Spleen (tissue), 11 donors: ENCODE data around the gene ERBB2. TPM values are rescaled to one million over a fixed set of nuclear protein-coding genes. Genes with fewer than 3 reads are reported as not detected.
A peak's percentile ranks its signal among the peaks of the same experiment; 100 is the strongest.

Experiments used
- DNase-seq: peaks from one replicate; pipeline ENCODE4 v3.0.0-alpha.2; 2020
- H3K27ac ChIP-seq, 8 donors: fragments of 200-600 bp; sonication (generic) in 7 of 8; 1 replicate in 4 of 8; 2 replicates in 4 of 8; pipeline versions ENCODE4 v1.5.0 to v1.8.0; 2016 to 2021; ENCODE audit warnings: inconsistent platforms in 4 of 8, mild to moderate bottlenecking in 4 of 8, moderate library complexity in 1 of 8
- H3K27me3 ChIP-seq, 7 donors: fragments of 200-600 bp; sonication (generic) in 6 of 7; replicated peaks in 1 of 7; 1 replicate in 4 of 7; 2 replicates in 3 of 7; pipeline versions ENCODE4 v1.5.0 to v1.8.0; 2016 to 2021; ENCODE audit warnings: inconsistent platforms in 3 of 7, mild to moderate bottlenecking in 1 of 7
- H3K36me3 ChIP-seq, 6 donors: fragments of 200-600 bp; sonication (generic) in 5 of 6; 1 replicate in 4 of 6; 2 replicates in 2 of 6; pipeline versions ENCODE4 v1.5.0 to v1.8.0; 2016 to 2021; ENCODE audit warnings: inconsistent platforms in 2 of 6
- H3K4me1 ChIP-seq, 6 donors: fragments of 200-600 bp; sonication (generic) in 5 of 6; 1 replicate in 3 of 6; 2 replicates in 3 of 6; pipeline versions ENCODE4 v1.5.0 to v1.8.0; 2016 to 2021; ENCODE audit warnings: inconsistent platforms in 3 of 6
- H3K4me3 ChIP-seq, 8 donors: fragments of 200-600 bp; sonication (generic) in 7 of 8; 1 replicate in 4 of 8; 2 replicates in 4 of 8; pipeline versions ENCODE4 v1.5.0 to v1.8.0; 2016 to 2021; ENCODE audit warnings: inconsistent platforms in 4 of 8, mild to moderate bottlenecking in 4 of 8, moderate library complexity in 2 of 8
- H3K9me3 ChIP-seq, 8 donors: fragments of 200-600 bp; sonication (generic) in 7 of 8; 1 replicate in 4 of 8; 2 replicates in 4 of 8; pipeline versions ENCODE4 v1.5.0 to v1.8.0; 2016 to 2021; ENCODE audit warnings: inconsistent platforms in 4 of 8
- CTCF ChIP-seq, 11 experiments: fragments of 200-600 bp in 7 of 11; fragments of 450-650 bp in 4 of 11; sonication (generic) in 4 of 11; IDR thresholded peaks in 8 of 11; conservative IDR thresholded peaks in 3 of 11; 1 replicate in 7 of 11; 2 replicates in 4 of 11; pipeline versions ENCODE4 v1.4.0 to v1.8.0; 2016 to 2021; ENCODE audit warnings: antibody characterized with exemption in 11 of 11, inconsistent platforms in 4 of 11, mild to moderate bottlenecking in 1 of 11
- POLR2A ChIP-seq, 3 donors: fragments of 450-650 bp; IDR thresholded peaks; one replicate each; pipeline ENCODE4 v1.5.1; 2017; ENCODE audit warnings: antibody characterized with exemption in 3 of 3, mild to moderate bottlenecking in 1 of 3
- POLR2AphosphoS5 ChIP-seq, 3 donors: sonication (generic); formaldehyde crosslinking; IDR thresholded peaks; one replicate each; pipeline ENCODE4 v1.5.1; 2017; ENCODE audit warnings: antibody characterized with exemption in 3 of 3
- WGBS, 5 donors: extraction: QIAGEN DNeasy Blood & Tissue Kit in 3 of 5; methylation state at CpG; one replicate each; pipeline versions ENCODE4 v1.1.5 to v1.1.7; 2013 to 2018; 5-methylcytosine and 5-hydroxymethylcytosine counted together
- intact Hi-C: fragments of 100-400 bp; cut with DNase I; formaldehyde crosslinking; loops from one replicate; pipeline ENCODE4 v1.15.0; 2023; ENCODE audit warnings: low total_unique reads
- polyA plus RNA-seq, 3 donors: library from polyadenylated mRNA; stranded (reverse); fragments of 200-250 nt; gene quantifications; one replicate each; pipeline ENCODE4 v1.2.1, GENCODE V29; 2013
- total RNA-seq, 7 donors: library from RNA; depleted of rRNA in 3 of 7; stranded (reverse); fragments of >200 nt in 3 of 7; fragmentation: NEBNext Ultra II Directional in 4 of 7; extraction: Animal tissue kit (Norgen Biotek cat#: 25700) in 4 of 7; gene quantifications; one replicate each; pipeline versions ENCODE4 v1.1.0 to v1.2.1, GENCODE V29; 2016 to 2021
- donor health status: healthy with polysubstance abuse.
- donor health status: DM: no; HTN: no; CAD: no; lungs with moderate emphysema.
- donor health status: DM: no; HTN: no; CAD: no.
- donor health status: Bipolar disorder and iron deficiency.
- donor health status: healthy.
- donor health status: DM: no; HTN: no; CAD: no.
- donor health status: DM: yes; HTN: yes; CAD: no.

ERBB2 gene
- total and polyA plus RNA-seq, 10 donors = 3.4 to 15.9 (median 10.2) TPM

- TF ChIP-seq POLR2A (IDR thresholded peaks at IDR 0.05) (no peak), CTCF (IDR thresholded peaks at IDR 0.05 in 8 of 11, conservative IDR thresholded peaks at IDR 0.05 in 3 of 11) (no peak), POLR2AphosphoS5 (IDR thresholded peaks at IDR 0.05) (no peak)
- Histone ChIP-seq H3K27me3 (no peaks in the 10 kb centered on the region), H3K4me1 (peaks cover 0 to 78% (median 18%) of the 10 kb centered on the region in 6 donors), H3K9me3 (no peaks in the 10 kb centered on the region), H3K4me3 (no peak overlapping the region), H3K36me3 (peaks cover 3 to 83% (median 19%) of the 10 kb centered on the region in 6 donors), H3K27ac (peak overlapping the region in 1 of 8 donors; percentile 21)
- intact Hi-C loops = no loop called here
- WGBS, 5 donors = 64 to 83% (median 72%) methylated on average over 7 of the region's 7 CpGs
- DNase-seq = no peak
These were observed 47.1 kb upstream of the ERBB2 start for GRCh38 chr17:39652587-39653315.

- Histone ChIP-seq H3K4me3 (no peak overlapping the region), H3K4me1 (peaks cover 0 to 78% (median 19%) of the 10 kb centered on the region in 6 donors), H3K27ac (no peak overlapping the region), H3K9me3 (no peaks in the 10 kb centered on the region), H3K27me3 (no peaks in the 10 kb centered on the region), H3K36me3 (peaks cover 3 to 88% (median 24%) of the 10 kb centered on the region in 6 donors)
- DNase-seq = no peak
- intact Hi-C loops = no loop called here
- TF ChIP-seq POLR2A (IDR thresholded peaks at IDR 0.05) = no peak
- TF ChIP-seq POLR2AphosphoS5 (IDR thresholded peaks at IDR 0.05) = no peak
- TF ChIP-seq CTCF (IDR thresholded peaks at IDR 0.05 in 8 of 11, conservative IDR thresholded peaks at IDR 0.05 in 3 of 11) = no peak
- WGBS, 5 donors = 86 to 91% (median 89%) methylated on average over 9 to 12 of the region's 12 CpGs
These were observed 46.6 kb upstream of the ERBB2 start for GRCh38 chr17:39653316-39653661.

GRCh38 chr17:39653662-39654331 lies 46.1 kb upstream of the ERBB2 start:
- 68 to 74% (median 70%) methylated on average over 14 of the region's 14 CpGs for WGBS, 5 donors
- Histone ChIP-seq H3K4me1 (peaks cover 0 to 78% (median 24%) of the 10 kb centered on the region in 6 donors), H3K9me3 (no peaks in the 10 kb centered on the region), H3K4me3 (no peak overlapping the region), H3K27me3 (no peaks in the 10 kb centered on the region), H3K36me3 (peaks cover 3 to 88% (median 28%) of the 10 kb centered on the region in 6 donors), H3K27ac (no peak overlapping the region)
- TF ChIP-seq CTCF (IDR thresholded peaks at IDR 0.05 in 8 of 11, conservative IDR thresholded peaks at IDR 0.05 in 3 of 11) = peak; percentile 32 to 87 (median 76)
- TF ChIP-seq POLR2AphosphoS5 (IDR thresholded peaks at IDR 0.05) = no peak
- DNase-seq = peak; percentile 90
- intact Hi-C loops = no loop called here

DNA sequence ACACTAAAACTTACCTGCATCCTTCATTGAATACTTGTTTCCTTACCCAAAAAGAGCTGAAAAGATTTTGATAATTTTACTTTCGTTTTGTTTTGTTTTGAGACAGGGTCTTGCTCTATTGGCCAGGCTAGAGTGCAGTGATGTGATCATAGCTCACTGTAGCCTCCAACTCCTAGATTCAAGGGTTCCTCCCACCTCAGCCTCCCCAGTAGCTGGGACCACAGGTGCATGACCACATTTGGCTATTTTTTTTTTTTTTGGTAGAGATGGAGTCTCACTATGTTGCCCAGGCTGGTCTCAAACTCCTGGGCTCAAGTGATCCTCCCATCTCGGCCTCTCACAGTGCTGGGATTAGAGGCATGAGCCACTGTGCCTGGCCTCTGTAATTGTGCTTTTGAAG lies 44.8 kb upstream of the ERBB2 start:
- peaks cover 3 to 89% (median 37%) of the 10 kb centered on the region in 6 donors for H3K36me3 ChIP-seq
- TF ChIP-seq POLR2AphosphoS5 (IDR thresholded peaks at IDR 0.05) = no peak
- TF ChIP-seq POLR2A (IDR thresholded peaks at IDR 0.05) = no peak
- no peak for TF ChIP-seq CTCF (IDR thresholded peaks at IDR 0.05 in 8 of 11, conservative IDR thresholded peaks at IDR 0.05 in 3 of 11)
- H3K4me3 ChIP-seq = no peak overlapping the region
- no peak for DNase-seq
- no peaks in the 10 kb centered on the region for H3K9me3 ChIP-seq
- no peak overlapping the region for H3K27ac ChIP-seq
- H3K27me3 ChIP-seq = no peaks in the 10 kb centered on the region
- H3K4me1 ChIP-seq = peaks cover 0 to 81% (median 31%) of the 10 kb centered on the region in 6 donors
- WGBS, 5 donors = 85 to 93% (median 92%) methylated on average over 2 of the region's 2 CpGs
- intact Hi-C loops = no loop called here
